GM21529 (cell line): ENCODE measurements around the gene VCAM1.
"Not testable (repeated sequence)": the region's sequence is repeated elsewhere in the genome, so short reads cannot be mapped to it uniquely, and the experiment has no call there.

Experiments
- ATAC-seq: cut with Tn5 transposase; IDR thresholded peaks from one replicate; pipeline ENCODE4 v1.9.1; 2021; ENCODE audit not compliant: unreplicated experiment

The VCAM1 gene

GRCh38 chr1:100775483-100775882 lies 55.9 kb downstream of the VCAM1 start:
- ATAC-seq, result no peak

DNA sequence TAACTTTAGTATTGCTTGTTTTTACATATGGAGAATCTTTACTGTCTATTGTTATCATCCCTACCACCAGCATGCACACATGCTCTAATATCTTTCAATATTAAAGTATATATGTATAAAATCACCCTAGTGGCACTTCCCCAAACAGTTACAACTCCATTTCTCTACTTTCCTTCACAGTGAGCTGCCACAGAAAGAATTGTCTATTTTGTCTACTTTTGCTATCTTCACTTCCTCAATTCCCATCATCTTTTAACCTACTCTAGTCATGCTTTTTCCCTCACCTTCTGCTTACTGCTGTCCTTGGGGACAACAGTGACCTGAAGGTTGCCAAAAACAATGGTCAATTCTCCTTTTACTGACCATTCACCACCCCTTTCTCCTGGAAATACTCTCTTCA lies 59.2 kb downstream of the VCAM1 start:
- no peak for ATAC-seq

DNA sequence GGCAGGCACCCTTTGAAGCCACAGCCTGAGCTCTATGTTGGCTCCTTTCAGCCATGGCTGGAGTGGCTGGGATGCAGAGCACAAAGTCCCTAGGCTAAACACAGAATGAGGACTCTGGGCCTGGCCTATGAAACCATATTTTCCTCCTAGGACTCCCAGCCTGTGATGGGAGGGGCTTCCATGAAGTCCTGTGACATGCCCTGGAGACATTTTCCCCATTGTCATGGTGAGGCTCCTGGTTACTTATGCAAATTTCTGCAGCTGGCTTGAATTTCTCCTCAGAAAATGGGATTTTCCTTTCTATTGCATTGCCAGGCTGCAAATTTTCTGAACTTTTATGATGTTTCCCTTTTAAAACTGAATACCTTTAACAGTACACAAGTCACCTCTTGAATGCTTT lies 61.3 kb downstream of the VCAM1 start:
- ATAC-seq, result no peak

DNA sequence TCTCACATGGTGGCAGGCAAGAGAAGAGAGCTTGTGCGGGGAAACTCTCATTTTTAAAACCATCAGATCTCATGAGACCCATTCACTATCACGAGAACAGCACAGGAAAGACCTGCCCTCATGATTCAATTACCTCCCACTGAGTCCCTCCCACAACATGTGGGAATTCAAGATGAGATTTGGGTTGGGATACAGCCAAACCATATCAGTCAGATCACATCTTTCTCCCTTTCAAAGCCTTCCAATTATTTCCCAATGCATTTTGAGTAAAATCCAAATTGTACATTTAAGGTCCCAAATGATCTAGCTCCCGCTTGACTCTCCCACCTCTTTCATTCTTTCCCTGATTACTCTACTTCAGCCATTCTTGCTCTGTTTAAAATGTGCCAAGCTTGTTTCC lies 62.2 kb downstream of the VCAM1 start:
- ATAC-seq, result not testable (repeated sequence)

- ATAC-seq, result no peak
These were observed 63.0 kb downstream of the VCAM1 start for GRCh38 chr1:100782473-100783039.

DNA sequence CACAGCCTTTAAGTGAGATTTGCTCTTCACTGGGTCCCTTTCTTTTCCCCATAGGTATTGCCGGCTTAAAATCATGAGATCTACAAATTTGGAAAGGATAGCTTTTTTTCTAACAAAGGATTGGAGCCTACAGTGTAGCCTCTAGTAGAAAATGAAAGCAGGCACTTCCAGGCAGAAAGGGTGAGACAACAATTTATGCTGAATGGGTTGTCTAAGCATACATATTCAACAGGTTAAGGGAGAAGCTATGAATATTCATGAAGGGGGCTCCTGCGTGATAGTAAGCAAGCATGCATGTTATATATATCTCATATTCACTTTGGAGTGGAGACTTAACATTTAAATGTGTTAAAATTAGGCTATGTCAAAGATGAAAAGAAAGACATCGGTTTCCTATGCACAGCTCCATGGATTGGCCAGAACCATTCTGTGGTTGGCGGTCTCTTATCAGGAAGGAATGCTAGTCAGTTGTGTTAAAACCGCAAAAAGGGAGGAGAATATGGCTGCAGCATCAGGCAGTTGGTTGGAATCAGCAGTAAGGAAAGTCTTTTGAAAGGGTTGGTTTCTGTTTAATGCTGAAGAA lies 66.0 kb downstream of the VCAM1 start:
- ATAC-seq, result no peak

DNA sequence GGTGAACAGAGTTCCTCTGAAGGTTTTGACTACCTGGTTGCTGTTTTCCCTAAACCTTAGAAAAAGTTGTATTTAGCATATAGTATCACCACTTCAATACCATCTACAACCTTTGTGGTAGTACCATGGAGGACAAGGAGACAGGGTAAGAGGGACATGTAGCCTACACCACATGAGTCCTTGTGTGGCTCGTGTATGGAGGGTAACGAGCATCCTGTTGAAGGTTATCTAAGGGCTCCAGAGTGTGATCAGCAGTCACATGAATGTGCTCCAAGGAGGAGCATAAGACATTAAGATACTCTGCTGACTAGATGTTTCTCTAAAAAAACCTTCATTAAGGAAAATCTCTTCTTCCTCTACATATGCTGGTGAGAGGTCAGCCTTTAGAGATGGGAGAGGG lies 67.3 kb downstream of the VCAM1 start:
- no peak for ATAC-seq
